ENCODE data around the gene STX18.

DNA sequence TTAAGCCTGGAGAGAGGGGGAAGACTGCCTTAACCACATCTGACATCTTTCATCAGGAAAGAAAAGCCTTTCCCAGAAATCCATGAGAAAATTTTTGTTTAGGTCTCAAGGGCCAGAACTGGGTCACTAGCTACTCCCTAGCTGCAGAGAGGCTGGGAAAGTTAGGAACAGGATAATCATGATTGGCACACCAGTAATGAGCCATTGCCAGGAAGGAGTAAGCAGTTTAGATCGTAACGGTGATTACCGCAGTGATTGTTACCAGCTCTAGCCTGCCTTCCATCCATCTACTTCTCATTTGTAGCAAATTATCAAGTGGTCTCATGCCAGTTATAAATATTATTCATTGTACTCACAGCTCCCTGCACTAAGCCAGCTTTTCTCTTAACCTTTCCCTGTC lies 22.7 kb upstream of the STX18 start:
- TF ChIP-seq, protein P1, sequence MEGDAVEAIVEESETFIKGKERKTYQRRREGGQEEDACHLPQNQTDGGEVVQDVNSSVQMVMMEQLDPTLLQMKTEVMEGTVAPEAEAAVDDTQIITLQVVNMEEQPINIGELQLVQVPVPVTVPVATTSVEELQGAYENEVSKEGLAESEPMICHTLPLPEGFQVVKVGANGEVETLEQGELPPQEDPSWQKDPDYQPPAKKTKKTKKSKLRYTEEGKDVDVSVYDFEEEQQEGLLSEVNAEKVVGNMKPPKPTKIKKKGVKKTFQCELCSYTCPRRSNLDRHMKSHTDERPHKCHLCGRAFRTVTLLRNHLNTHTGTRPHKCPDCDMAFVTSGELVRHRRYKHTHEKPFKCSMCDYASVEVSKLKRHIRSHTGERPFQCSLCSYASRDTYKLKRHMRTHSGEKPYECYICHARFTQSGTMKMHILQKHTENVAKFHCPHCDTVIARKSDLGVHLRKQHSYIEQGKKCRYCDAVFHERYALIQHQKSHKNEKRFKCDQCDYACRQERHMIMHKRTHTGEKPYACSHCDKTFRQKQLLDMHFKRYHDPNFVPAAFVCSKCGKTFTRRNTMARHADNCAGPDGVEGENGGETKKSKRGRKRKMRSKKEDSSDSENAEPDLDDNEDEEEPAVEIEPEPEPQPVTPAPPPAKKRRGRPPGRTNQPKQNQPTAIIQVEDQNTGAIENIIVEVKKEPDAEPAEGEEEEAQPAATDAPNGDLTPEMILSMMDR (IDR thresholded peaks at IDR 0.05; ENCODE audit: extremely low read depth in 1 of 2, insufficient read depth in 1 of 2, low read depth in 1 of 2, low read length in 2 of 2): no peak
- TF ChIP-seq MYC (IDR thresholded peaks at IDR 0.05; ENCODE audit: low read depth, low read length) (no peak), POLR2A (IDR thresholded peaks at IDR 0.05; ENCODE audit: low read depth, low read length) (no peak), EZH2 (IDR thresholded peaks at IDR 0.05; ENCODE audit: borderline replicate concordance, low read depth, low read length, severe bottlenecking) (no peak), POLR2AphosphoS5 (IDR thresholded peaks at IDR 0.05; ENCODE audit: insufficient read depth, low read depth, low read length) (no peak), JUN (IDR thresholded peaks at IDR 0.05; ENCODE audit: borderline replicate concordance, insufficient read depth, insufficient read length, low read depth) (no peak), FOS (IDR thresholded peaks at IDR 0.05; ENCODE audit: borderline replicate concordance, insufficient read depth, low read length) (no peak)
- TF ChIP-seq, protein P2, sequence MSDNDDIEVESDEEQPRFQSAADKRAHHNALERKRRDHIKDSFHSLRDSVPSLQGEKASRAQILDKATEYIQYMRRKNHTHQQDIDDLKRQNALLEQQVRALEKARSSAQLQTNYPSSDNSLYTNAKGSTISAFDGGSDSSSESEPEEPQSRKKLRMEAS (IDR thresholded peaks at IDR 0.05; ENCODE audit: insufficient read depth, insufficient read length): no peak
